AG04449 (cell line): Measurements from ENCODE around the gene SPATA22.
"Not testable (repeated sequence)": the region's sequence is repeated elsewhere in the genome, so short reads cannot be mapped to it uniquely, and the experiment has no call there.

Experiments
- CTCF ChIA-PET: fragments of 350-600 bp; formaldehyde crosslinking; extraction: SDS; loops from one replicate; lab custom pipeline; 2021; ENCODE audit warnings: antibody characterized with exemption; lab: Yijun Ruan, JAX
- POLR2A ChIA-PET: fragments of 400-600, 350-600 bp; formaldehyde crosslinking; extraction: SDS; loops from one replicate; lab custom pipeline; 2020; ENCODE audit warnings: antibody characterized with exemption, inconsistent platforms; lab: Yijun Ruan, JAX
- DNase-seq: peaks from one replicate; pipeline ENCODE4 v3.0.0-alpha.2; 2010; ENCODE audit warnings: low read depth, low spot score
- H3K4me3 ChIP-seq: 2 replicates; pipeline ENCODE4 v1.5.1; 2011; ENCODE audit warnings: low read depth, mild to moderate bottlenecking, control low read depth, low read length
- TF ChIP-seq, protein P1 (sequence below): IDR thresholded peaks from one replicate; pipeline ENCODE4 v1.5.1; 2011; ENCODE audit warnings: mild to moderate bottlenecking, moderate library complexity, low read length, control low read depth, inconsistent platforms; ENCODE audit not compliant: insufficient read depth; ENCODE audit errors: missing control alignments

SPATA22 gene

DNA sequence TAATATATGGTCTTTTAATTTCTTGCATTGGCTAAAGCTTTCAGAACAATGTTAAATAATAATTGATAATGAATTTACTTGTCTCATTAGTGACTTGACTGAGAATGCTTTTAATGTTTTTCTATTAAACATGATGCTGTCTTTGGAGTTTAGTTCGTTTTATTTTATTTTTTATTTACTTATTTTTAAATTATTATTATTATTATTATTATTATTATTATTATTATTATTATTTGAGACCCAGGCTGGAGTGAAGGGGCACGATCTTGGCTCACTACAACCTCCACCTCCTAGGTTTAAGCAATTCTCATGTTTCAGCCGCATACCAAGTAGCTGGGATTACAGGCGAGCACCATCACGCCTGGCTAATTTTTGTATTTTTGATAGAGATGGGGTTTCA is 56.0 kb downstream of the SPATA22 start:
- TF ChIP-seq, protein P1, sequence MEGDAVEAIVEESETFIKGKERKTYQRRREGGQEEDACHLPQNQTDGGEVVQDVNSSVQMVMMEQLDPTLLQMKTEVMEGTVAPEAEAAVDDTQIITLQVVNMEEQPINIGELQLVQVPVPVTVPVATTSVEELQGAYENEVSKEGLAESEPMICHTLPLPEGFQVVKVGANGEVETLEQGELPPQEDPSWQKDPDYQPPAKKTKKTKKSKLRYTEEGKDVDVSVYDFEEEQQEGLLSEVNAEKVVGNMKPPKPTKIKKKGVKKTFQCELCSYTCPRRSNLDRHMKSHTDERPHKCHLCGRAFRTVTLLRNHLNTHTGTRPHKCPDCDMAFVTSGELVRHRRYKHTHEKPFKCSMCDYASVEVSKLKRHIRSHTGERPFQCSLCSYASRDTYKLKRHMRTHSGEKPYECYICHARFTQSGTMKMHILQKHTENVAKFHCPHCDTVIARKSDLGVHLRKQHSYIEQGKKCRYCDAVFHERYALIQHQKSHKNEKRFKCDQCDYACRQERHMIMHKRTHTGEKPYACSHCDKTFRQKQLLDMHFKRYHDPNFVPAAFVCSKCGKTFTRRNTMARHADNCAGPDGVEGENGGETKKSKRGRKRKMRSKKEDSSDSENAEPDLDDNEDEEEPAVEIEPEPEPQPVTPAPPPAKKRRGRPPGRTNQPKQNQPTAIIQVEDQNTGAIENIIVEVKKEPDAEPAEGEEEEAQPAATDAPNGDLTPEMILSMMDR = no peak
- ChIA-PET POLR2A (no interaction called here), CTCF (no interaction called here)
- no peak overlapping the region for H3K4me3 ChIP-seq
- no peak for DNase-seq

DNA sequence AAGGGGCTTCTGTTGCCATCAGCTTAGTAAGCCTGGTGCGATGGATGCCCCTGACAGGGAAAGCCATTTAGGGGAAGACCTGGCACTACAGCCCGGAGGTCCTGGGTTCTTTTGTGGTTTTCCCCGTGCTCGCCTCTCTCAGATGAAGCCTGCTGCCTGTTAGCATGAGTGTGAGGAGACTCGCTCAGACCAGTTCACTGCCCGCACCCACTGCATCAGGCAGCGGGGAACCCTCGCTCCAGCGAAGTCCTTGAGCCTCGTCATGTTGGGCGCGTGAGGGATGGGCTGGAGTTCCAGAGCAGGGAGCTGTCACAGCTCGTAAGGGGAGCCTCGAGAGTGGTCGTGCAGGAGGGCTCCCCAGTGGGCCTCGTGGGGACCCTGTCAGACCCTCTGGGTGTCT is 59.4 kb downstream of the SPATA22 start:
- H3K4me3 ChIP-seq, POLR2A ChIA-PET, CTCF ChIA-PET, DNase-seq: not testable (repeated sequence)

DNA sequence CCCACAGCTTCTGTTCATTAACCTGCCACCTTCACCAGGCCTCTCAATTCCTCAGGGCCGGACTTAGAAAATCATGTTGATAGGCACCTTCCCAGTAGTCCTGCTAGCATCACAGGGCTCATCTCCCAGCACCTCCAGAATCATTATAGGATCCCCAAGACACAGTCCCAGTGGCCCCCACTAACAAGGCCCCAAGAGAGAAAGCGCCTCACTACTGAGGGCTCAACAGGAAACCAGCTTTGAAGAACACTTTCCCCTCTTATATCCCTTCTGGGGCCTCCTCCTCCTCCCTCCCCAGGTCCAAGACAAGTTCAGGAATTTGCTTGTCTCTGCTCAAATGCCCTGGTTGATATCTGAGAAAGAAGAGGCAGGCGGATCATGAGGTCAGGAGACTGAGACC is 60.5 kb downstream of the SPATA22 start, which contains the start of gene OR3A3:
Gene OR3A3 (plus strand): TSS at position 301 of the 400 bp plus-strand sequence.
- H3K4me3 ChIP-seq = no peak within 1 kb of the TSS
- TF ChIP-seq, protein P1 = no peak
- DNase-seq = no peak
- POLR2A ChIA-PET = no interaction called here
- CTCF ChIA-PET = no interaction called here

DNA sequence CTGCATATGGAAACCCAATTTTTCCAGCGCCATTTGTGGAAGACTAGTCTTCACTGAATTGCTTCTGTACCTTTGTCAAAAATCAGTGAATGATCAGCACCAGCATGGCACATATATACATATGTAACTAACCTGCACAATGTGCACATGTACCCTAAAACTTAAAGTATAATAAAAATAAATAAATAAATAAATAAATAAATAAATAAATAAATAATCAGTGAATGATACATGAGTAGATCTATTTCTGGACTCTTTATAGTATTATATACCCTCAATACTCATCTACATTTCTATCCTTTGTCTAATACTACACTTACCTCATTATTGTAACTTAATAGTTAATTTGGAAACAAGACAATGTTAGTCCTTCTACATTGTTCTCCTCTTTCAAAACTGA is 67.8 kb downstream of the SPATA22 start:
- POLR2A ChIA-PET, H3K4me3 ChIP-seq, DNase-seq, CTCF ChIA-PET: not testable (repeated sequence)

DNA sequence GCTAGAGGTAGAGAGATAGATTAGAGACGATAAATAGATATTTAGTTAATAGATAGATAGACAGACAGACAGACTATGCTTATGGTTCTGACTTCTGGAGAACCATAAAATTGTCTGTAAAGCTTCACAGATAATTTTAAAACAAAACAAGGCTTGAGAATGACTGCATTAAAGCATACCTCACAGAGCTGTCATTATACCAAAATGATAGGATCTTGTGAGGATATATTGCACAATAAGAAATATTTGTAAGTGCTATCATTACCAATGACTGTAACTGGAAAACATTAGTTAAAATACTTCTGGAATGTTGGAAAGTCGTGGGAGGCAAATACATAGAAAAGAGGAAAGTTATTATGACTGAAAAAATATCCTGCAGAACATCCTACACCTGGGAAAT is 69.8 kb downstream of the SPATA22 start:
- ChIA-PET POLR2A (no interaction called here), CTCF (no interaction called here)

DNA sequence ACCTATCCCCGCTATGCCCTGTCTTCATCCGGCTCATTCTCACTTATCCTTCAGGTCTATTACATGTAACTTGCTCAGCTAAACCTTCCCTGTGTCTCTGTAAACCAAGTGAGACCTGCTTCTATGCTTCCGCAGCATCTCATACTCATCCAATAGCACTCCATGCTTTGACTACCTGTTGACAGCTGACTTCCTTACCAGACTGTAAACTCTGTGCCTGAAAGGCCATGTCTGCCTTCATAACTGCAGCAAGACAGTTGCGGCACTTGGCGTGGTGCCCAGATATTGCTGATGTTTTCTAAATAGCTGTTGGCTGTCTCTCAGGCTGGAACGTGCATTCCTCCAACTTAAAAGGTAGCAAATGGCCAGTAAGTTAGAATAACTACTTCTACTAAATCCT is 71.6 kb downstream of the SPATA22 start:
- TF ChIP-seq, protein P1 = no peak
- ChIA-PET CTCF (no interaction called here), POLR2A (no interaction called here)

More for the DNA sequence above, 69.8 kb downstream of the SPATA22 start:
- no peak for DNase-seq
- no peak overlapping the region for H3K4me3 ChIP-seq
- TF ChIP-seq, protein P1 = no peak

DNA sequence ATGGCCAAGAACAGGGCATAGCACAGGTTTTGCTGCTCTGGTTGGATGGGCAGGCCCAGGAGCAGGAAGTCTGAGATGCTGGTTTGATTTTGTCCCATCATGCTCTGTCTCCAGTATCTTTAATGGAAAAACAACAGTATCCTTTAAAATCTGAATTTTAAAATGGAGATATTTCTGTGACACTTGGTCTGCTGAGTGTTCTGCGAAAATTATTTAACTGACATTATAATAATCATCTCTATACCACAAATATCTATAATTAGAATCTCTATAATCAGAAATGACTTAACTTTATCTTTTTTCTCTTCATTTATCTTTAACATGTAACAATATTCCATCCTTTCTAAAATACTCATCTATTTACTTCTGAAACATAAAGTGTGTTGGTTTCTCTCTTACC is 73.3 kb downstream of the SPATA22 start, which contains the start of gene OR1E1:
Gene OR1E1 (minus strand): TSS at position 101 of the 400 bp plus-strand sequence. CDS start 0 bp downstream, at position 101.
- CTCF ChIA-PET = no interaction called here

More for the DNA sequence above, 71.6 kb downstream of the SPATA22 start:
- no peak for DNase-seq
- H3K4me3 ChIP-seq = no peak overlapping the region

DNA sequence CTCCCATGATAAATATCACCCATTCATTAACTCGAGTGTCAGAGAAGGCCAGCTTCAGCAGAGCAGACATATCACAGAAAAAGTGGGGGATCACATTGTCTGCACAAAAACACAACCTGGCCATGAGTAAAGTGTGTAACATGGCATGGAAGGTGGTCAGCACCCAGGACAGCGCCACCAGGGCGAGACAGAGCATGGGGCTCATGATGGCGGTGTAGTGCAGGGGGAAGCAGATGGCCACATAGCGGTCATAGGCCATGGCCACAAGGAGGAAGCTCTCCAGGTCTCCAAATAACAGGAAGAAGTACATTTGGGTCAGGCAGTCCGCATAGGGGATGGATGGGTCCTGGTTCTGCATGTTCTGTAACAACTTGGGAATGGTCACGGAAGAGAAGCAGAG is 73.8 kb downstream of the SPATA22 start:
- POLR2A ChIA-PET, DNase-seq, CTCF ChIA-PET: not testable (repeated sequence)

More for the DNA sequence above, 73.3 kb downstream of the SPATA22 start, which contains the start of gene OR1E1:
- no peak for DNase-seq
- no peak within 1 kb of the TSS for H3K4me3 ChIP-seq
- TF ChIP-seq, protein P1 = no peak
- POLR2A ChIA-PET = no interaction called here

More for the DNA sequence above, 73.8 kb downstream of the SPATA22 start:
- H3K4me3 ChIP-seq = not testable (repeated sequence)
